Thoracic aorta (tissue), 2 donors: ENCODE data around the gene RNU6-9. TPM values are rescaled to one million over a fixed set of nuclear protein-coding genes. Genes with fewer than 3 reads are reported as not detected.
"Not testable (repeated sequence)": the region's sequence is repeated elsewhere in the genome, so short reads cannot be mapped to it uniquely, and the experiment has no call there.

Experiments
- ATAC-seq: fragments of 150-250 bp; one replicate; pipeline ENCODE4 v1.8.0; 2017; ENCODE audit warnings: low read depth; ENCODE audit not compliant: insufficient number of reproducible peaks, low FRiP score
- DNase-seq: peaks from one replicate; pipeline ENCODE4 v3.0.0-alpha.2; 2020; ENCODE audit warnings: low spot score
- H3K27ac ChIP-seq, 2 donors: fragments of 200-600 bp; sonication (generic); 1 replicate in 1 of 2; 2 replicates in 1 of 2; pipeline ENCODE4 v1.5.1; 2016; ENCODE audit warnings: mild to moderate bottlenecking in 2 of 2, moderate library complexity in 2 of 2
- H3K27me3 ChIP-seq: fragments of 200-600 bp; sonication (generic); replicated peaks from 2 replicates; pipeline ENCODE4 v1.6.0; 2016; ENCODE audit warnings: mild to moderate bottlenecking; ENCODE audit not compliant: insufficient read depth
- H3K36me3 ChIP-seq: fragments of 200-600 bp; sonication (generic); one replicate; pipeline ENCODE4 v1.5.1; 2016
- H3K4me1 ChIP-seq, 2 donors: fragments of 200-600 bp; sonication (generic); 1 replicate in 1 of 2; 2 replicates in 1 of 2; pipeline versions ENCODE4 v1.5.1 to v1.6.0; 2016; ENCODE audit warnings: low read depth in 2 of 2, mild to moderate bottlenecking in 1 of 2; ENCODE audit not compliant: control insufficient read depth in 1 of 2
- H3K4me3 ChIP-seq: fragments of 200-600 bp; sonication (generic); 2 replicates; pipeline ENCODE4 v1.5.1; 2016; ENCODE audit warnings: mild to moderate bottlenecking
- H3K9me3 ChIP-seq: fragments of 200-600 bp; sonication (generic); 2 replicates; pipeline ENCODE4 v1.5.1; 2016
- CTCF ChIP-seq: fragments of 200-600 bp; sonication (generic); IDR thresholded peaks from one replicate; pipeline ENCODE4 v1.5.1; 2019; ENCODE audit warnings: antibody characterized with exemption
- total RNA-seq, 2 donors: library from RNA; depleted of rRNA; stranded (reverse); fragments of >200 nt; gene quantifications; one replicate each; pipeline versions ENCODE4 v1.1.0 to v1.2.3, GENCODE V29; 2016

Gene RNU6-9
- total RNA-seq, 2 donors from 2014 or later: not detected

- H3K27ac ChIP-seq: no peak overlapping the region
- H3K36me3 ChIP-seq: peaks cover 25% of the 10 kb centered on the region
- H3K4me1 ChIP-seq: peaks cover 4 to 14% of the 10 kb centered on the region in 2 donors
Measured at GRCh38 chr19:890831-891230, 2.5 kb upstream of the RNU6-9 start.

GRCh38 chr19:891421-892200 is 1.7 kb upstream of the RNU6-9 start:
- peak overlapping the region; percentile 90 for H3K4me3 ChIP-seq
- DNase-seq, H3K27me3 ChIP-seq, H3K27ac ChIP-seq, ATAC-seq, H3K9me3 ChIP-seq: not testable (repeated sequence)
- H3K36me3 ChIP-seq: peaks cover 17% of the 10 kb centered on the region
- H3K4me1 ChIP-seq: peaks cover 4 to 14% of the 10 kb centered on the region in 2 donors

More at GRCh38 chr19:890831-891230, 2.5 kb upstream of the RNU6-9 start:
- no peak for ATAC-seq
- no peak for DNase-seq
- TF ChIP-seq CTCF: no peak
- H3K4me3 ChIP-seq: no peak overlapping the region
- H3K27me3 ChIP-seq: no peaks in the 10 kb centered on the region
- H3K9me3 ChIP-seq: no peaks in the 10 kb centered on the region

GRCh38 chr19:892243-892893 is 916 bp upstream of the RNU6-9 start:
- H3K4me3 ChIP-seq: peak overlapping the region; percentile 90
- ATAC-seq (no peak), DNase-seq (no peak)
- TF ChIP-seq CTCF: no peak
- peaks cover 4 to 14% of the 10 kb centered on the region in 2 donors for H3K4me1 ChIP-seq
- peak overlapping the region; percentile 61 to 91 for H3K27ac ChIP-seq
- no peaks in the 10 kb centered on the region for H3K9me3 ChIP-seq
- H3K36me3 ChIP-seq: peaks cover 12% of the 10 kb centered on the region
- H3K27me3 ChIP-seq: no peaks in the 10 kb centered on the region

- no peak for TF ChIP-seq CTCF
- Histone ChIP-seq H3K27ac (no peak overlapping the region), H3K36me3 (no peaks in the 10 kb centered on the region), H3K4me3 (no peak overlapping the region), H3K4me1 (peaks cover 4 to 9% of the 10 kb centered on the region in 2 donors), H3K9me3 (no peaks in the 10 kb centered on the region), H3K27me3 (no peaks in the 10 kb centered on the region)
- no peak for ATAC-seq
- DNase-seq: no peak
Measured at GRCh38 chr19:896434-896833, 3.1 kb downstream of the RNU6-9 start.

- no peaks in the 10 kb centered on the region for H3K27me3 ChIP-seq
- no peak for TF ChIP-seq CTCF
- H3K4me3 ChIP-seq: no peak overlapping the region
- H3K36me3 ChIP-seq: no peaks in the 10 kb centered on the region
- H3K9me3 ChIP-seq: no peaks in the 10 kb centered on the region
- peaks cover 3 to 7% of the 10 kb centered on the region in 2 donors for H3K4me1 ChIP-seq
- ATAC-seq (no peak), DNase-seq (no peak)
- no peak overlapping the region for H3K27ac ChIP-seq
Measured at GRCh38 chr19:896999-897398, 3.7 kb downstream of the RNU6-9 start.
